HEK293 (cell line): Measurements from ENCODE around the gene POLR1E.

Source experiments
- CTCF ChIA-PET: fragments of 350-600 bp; formaldehyde crosslinking; extraction: SDS; loops from one replicate; lab custom pipeline; 2021; ENCODE audit warnings: antibody characterized with exemption; lab: Yijun Ruan, JAX
- POLR2A ChIA-PET: fragments of 300-600 bp; formaldehyde crosslinking; extraction: SDS; loops from one replicate; lab custom pipeline; 2020; ENCODE audit warnings: antibody characterized with exemption, inconsistent platforms; lab: Yijun Ruan, JAX
- H3K27ac ChIP-seq: fragments of 200-500 bp; sonication (Bioruptor generic); 2 replicates; pipeline ENCODE4 v1.5.1; 2014; ENCODE audit warnings: low read depth, low read length, control low read depth, inconsistent platforms; ENCODE audit errors: extremely low read depth
- H3K36me3 ChIP-seq, 2 experiments: fragments of 200-500 bp in 1 of 2; sonication (Bioruptor generic) in 1 of 2; 1 replicate in 1 of 2; 2 replicates in 1 of 2; pipeline ENCODE4 v1.5.1; 2014 to 2017; ENCODE audit warnings: inconsistent platforms in 2 of 2, low read length in 2 of 2; ENCODE audit not compliant: control insufficient read depth in 2 of 2, insufficient read depth in 1 of 2
- H3K4me1 ChIP-seq: fragments of 200-500 bp; sonication (Bioruptor generic); 2 replicates; pipeline ENCODE4 v1.5.1; 2014; ENCODE audit warnings: mild to moderate bottlenecking, low read length, inconsistent platforms; ENCODE audit not compliant: control insufficient read depth, insufficient read depth
- H3K4me3 ChIP-seq: 2 replicates; pipeline ENCODE4 v1.5.1; 2011; ENCODE audit warnings: low read depth, mild to moderate bottlenecking, control low read depth, low read length, moderate library complexity
- H3K9me3 ChIP-seq: fragments of 200-500 bp; sonication (Bioruptor generic); 2 replicates; pipeline ENCODE4 v1.5.1; 2014; ENCODE audit warnings: low read depth, low read length, inconsistent platforms; ENCODE audit not compliant: control insufficient read depth, insufficient read depth
- ATF2 ChIP-seq: fragments of 450-650 bp; formaldehyde crosslinking; IDR thresholded peaks from 2 replicates; pipeline ENCODE4 v1.5.1; 2016; ENCODE audit warnings: missing biosample characterization, missing genetic modification characterization, low read depth
- FEZF1 ChIP-seq: fragments of 450-650 bp; formaldehyde crosslinking; IDR thresholded peaks from 2 replicates; pipeline ENCODE4 v1.5.1; 2016; ENCODE audit warnings: missing biosample characterization, missing genetic modification characterization
- GLIS1 ChIP-seq: fragments of 450-650 bp; formaldehyde crosslinking; IDR thresholded peaks from 2 replicates; pipeline ENCODE4 v1.5.1; 2016; ENCODE audit warnings: missing biosample characterization, missing genetic modification characterization
- HOXC10 ChIP-seq: sonication (generic); formaldehyde crosslinking; IDR thresholded peaks from 2 replicates; pipeline ENCODE4 v1.8.1; 2023; ENCODE audit warnings: mild to moderate bottlenecking, missing genetic modification reagents
- KLF16 ChIP-seq: fragments of 450-650 bp; formaldehyde crosslinking; IDR thresholded peaks from 2 replicates; pipeline ENCODE4 v1.5.1; 2017; ENCODE audit warnings: missing biosample characterization, missing genetic modification characterization
- OSR2 ChIP-seq: fragments of 450-650 bp; formaldehyde crosslinking; IDR thresholded peaks from 2 replicates; pipeline ENCODE4 v1.5.1; 2016; ENCODE audit warnings: missing biosample characterization, missing genetic modification characterization
- SP3 ChIP-seq: fragments of 450-650 bp; formaldehyde crosslinking; IDR thresholded peaks from 2 replicates; pipeline ENCODE4 v1.5.1; 2016; ENCODE audit warnings: missing biosample characterization, missing genetic modification characterization
- YY1 ChIP-seq: fragments of 450-650 bp; formaldehyde crosslinking; IDR thresholded peaks from 2 replicates; pipeline ENCODE4 v1.5.1; 2018; ENCODE audit warnings: missing biosample characterization, missing genetic modification characterization
- ZFP3 ChIP-seq: fragments of 450-650 bp; formaldehyde crosslinking; IDR thresholded peaks from 2 replicates; pipeline ENCODE4 v1.5.1; 2016; ENCODE audit warnings: low read depth, missing biosample characterization, missing genetic modification characterization
- ZNF155 ChIP-seq: fragments of 450-650 bp; formaldehyde crosslinking; IDR thresholded peaks from 2 replicates; pipeline ENCODE4 v1.5.1; 2016; ENCODE audit warnings: missing biosample characterization, missing genetic modification characterization
- ZNF157 ChIP-seq: fragments of 450-650 bp; formaldehyde crosslinking; IDR thresholded peaks from 2 replicates; pipeline ENCODE4 v1.5.1; 2016; ENCODE audit warnings: missing biosample characterization, missing genetic modification characterization
- ZNF280D ChIP-seq: fragments of 450-650 bp; formaldehyde crosslinking; IDR thresholded peaks from 2 replicates; pipeline ENCODE4 v1.5.1; 2016; ENCODE audit warnings: missing biosample characterization, missing genetic modification characterization
- ZNF311 ChIP-seq: fragments of 450-650 bp; formaldehyde crosslinking; IDR thresholded peaks from 2 replicates; pipeline ENCODE4 v1.5.1; 2017; ENCODE audit warnings: missing biosample characterization, missing genetic modification characterization, borderline replicate concordance
- ZNF48 ChIP-seq: fragments of 450-650 bp; formaldehyde crosslinking; IDR thresholded peaks from 2 replicates; pipeline ENCODE4 v1.5.1; 2016; ENCODE audit warnings: missing biosample characterization, missing genetic modification characterization
- ZNF518A ChIP-seq: fragments of 450-650 bp; formaldehyde crosslinking; conservative IDR thresholded peaks from 2 replicates; pipeline ENCODE4 v1.5.1; 2016; ENCODE audit warnings: low read depth, missing biosample characterization, missing genetic modification characterization
- ZNF623 ChIP-seq: fragments of 450-650 bp; formaldehyde crosslinking; IDR thresholded peaks from 2 replicates; pipeline ENCODE4 v1.5.1; 2016; ENCODE audit warnings: missing biosample characterization, missing genetic modification characterization
- ZNF629 ChIP-seq: fragments of 450-650 bp; formaldehyde crosslinking; IDR thresholded peaks from 2 replicates; pipeline ENCODE4 v1.5.1; 2017; ENCODE audit warnings: missing biosample characterization, missing genetic modification characterization
- ZNF660 ChIP-seq: fragments of 450-650 bp; IDR thresholded peaks from 2 replicates; pipeline ENCODE4 v1.5.1; 2018; ENCODE audit warnings: missing biosample characterization, mild to moderate bottlenecking, missing genetic modification characterization
- ZNF76 ChIP-seq: fragments of 450-650 bp; formaldehyde crosslinking; IDR thresholded peaks from 2 replicates; pipeline ENCODE4; 2016; ENCODE audit warnings: low read depth, missing biosample characterization, missing genetic modification characterization, borderline replicate concordance
- ZNF837 ChIP-seq: fragments of 450-650 bp; formaldehyde crosslinking; IDR thresholded peaks from 2 replicates; pipeline ENCODE4 v1.5.1; 2016; ENCODE audit warnings: missing biosample characterization, missing genetic modification characterization
- ZXDB ChIP-seq: fragments of 450-650 bp; formaldehyde crosslinking; IDR thresholded peaks from 2 replicates; pipeline ENCODE4 v1.5.1; 2016; ENCODE audit warnings: missing biosample characterization, missing genetic modification characterization

Gene POLR1E

GRCh38 chr9:37456817-37457216, 28.9 kb upstream of the POLR1E start:
- ChIA-PET POLR2A (interaction anchor here (3.3 kb wide), 1 partner anchor 9 kb away, joined by 20 read pairs; the partner anchor contains the start of gene ZBTB5), CTCF (interaction anchor here (0.9 kb wide), 1 partner anchor 41 kb away, joined by 3 read pairs; no protein-coding TSS in a partner anchor)
- Histone ChIP-seq H3K27ac (no peak overlapping the region), H3K36me3 (no peaks in the 10 kb centered on the region; a peak in 1 of 3 replicates), H3K9me3 (no peaks in the 10 kb centered on the region), H3K4me1 (peaks cover 9% of the 10 kb centered on the region; the same call in 1 of the 2 replicates), H3K4me3 (no peak overlapping the region)
- TF ChIP-seq ZNF837 (no peak), OSR2 (tag by site-specific recombination) (no peak), ZNF280D (tag by site-specific recombination) (no peak), ZNF157 (tag by site-specific recombination) (no peak), YY1 (no peak), SP3 (tag by site-specific recombination) (no peak), ZNF629 (no peak), ZNF623 (tag by site-specific recombination) (no peak), KLF16 (tag by site-specific recombination) (no peak)

GRCh38 chr9:37464006-37464405, 21.7 kb upstream of the POLR1E start:
- Histone ChIP-seq H3K4me3 (peak overlapping the region; percentile 95), H3K36me3 (peaks cover 0 to 3% of the 10 kb centered on the region in 2 experiments; a peak in 2 of 3 replicates), H3K9me3 (no peaks in the 10 kb centered on the region), H3K27ac (peak overlapping the region; percentile 86), H3K4me1 (no peaks in the 10 kb centered on the region)
- TF ChIP-seq HOXC10 (CRISPR knock-in tag) (no peak), ZNF76 (no peak), OSR2 (tag by site-specific recombination) (no peak), GLIS1 (tag by site-specific recombination) (no peak), ZNF48 (no peak), ZXDB (tag by site-specific recombination) (no peak), ATF2 (tag by site-specific recombination) (no peak), ZNF518A (no peak), FEZF1 (tag by site-specific recombination) (no peak), ZNF660 (no peak), ZNF311 (tag by site-specific recombination) (no peak), ZFP3 (tag by site-specific recombination) (no peak), ZNF155 (no peak)
- ChIA-PET CTCF (interaction anchor here (0.6 kb wide), 1 partner anchor 46 kb away, joined by 4 read pairs; no protein-coding TSS in a partner anchor), POLR2A (interaction anchor here (0.6 to 3.0 kb wide), 3 partner anchors 8 to 22 kb away, joined by 4 to 20 read pairs (median 7); partner anchors contain the start of gene POLR1E)
